Aorta (tissue), 5 donors: ENCODE results near the gene NFIX. TPM values are rescaled to one million over a fixed set of nuclear protein-coding genes. Genes with fewer than 3 reads are reported as not detected.

Experiments
- ATAC-seq: fragments of 200-7000 bp; cut with Tn5 transposase; one replicate; pipeline ENCODE4 v1.9.1; 2022; ENCODE audit warnings: moderate library complexity; ENCODE audit not compliant: low FRiP score
- DNase-seq, 2 donors: peaks; one replicate each; pipeline ENCODE4 v3.0.0-alpha.2; 2020
- H3K27ac ChIP-seq, 2 donors: one replicate each; pipeline ENCODE4 v1.5.1; 2013; ENCODE audit warnings: low read length in 2 of 2, mild to moderate bottlenecking in 2 of 2, moderate library complexity in 2 of 2, control low read depth in 1 of 2, inconsistent platforms in 1 of 2, low read depth in 1 of 2
- H3K27me3 ChIP-seq, 2 donors: one replicate each; pipeline ENCODE4 v1.6.1; 2013; ENCODE audit warnings: control low read depth in 1 of 2, low read length in 1 of 2, mild to moderate bottlenecking in 1 of 2, moderate library complexity in 1 of 2; ENCODE audit not compliant: insufficient read depth in 2 of 2, control insufficient read depth in 1 of 2
- H3K36me3 ChIP-seq, 2 donors: one replicate each; pipeline ENCODE4 v1.6.1; 2013; ENCODE audit warnings: control low read depth in 1 of 2, low read length in 1 of 2, mild to moderate bottlenecking in 1 of 2; ENCODE audit not compliant: insufficient read depth in 2 of 2, control insufficient read depth in 1 of 2
- H3K4me1 ChIP-seq, 2 donors: one replicate each; pipeline ENCODE4 v1.6.1; 2013; ENCODE audit warnings: low read length in 2 of 2, control low read depth in 1 of 2, mild to moderate bottlenecking in 1 of 2, moderate library complexity in 1 of 2; ENCODE audit not compliant: insufficient read depth in 2 of 2, control insufficient read depth in 1 of 2
- H3K4me3 ChIP-seq, 2 donors: one replicate each; pipeline ENCODE4 v1.5.1; 2013; ENCODE audit warnings: low read length in 2 of 2, control low read depth in 1 of 2, mild to moderate bottlenecking in 1 of 2
- H3K9me3 ChIP-seq: one replicate; pipeline ENCODE4 v1.6.1; 2013; ENCODE audit warnings: mild to moderate bottlenecking, low read length; ENCODE audit not compliant: control insufficient read depth
- WGBS, 2 donors: extraction: QIAGEN DNeasy Blood & Tissue Kit; methylation state at CpG; one replicate each; pipeline ENCODE4 v1.1.7; 2013; 5-methylcytosine and 5-hydroxymethylcytosine counted together
- intact Hi-C, 2 donors: fragments of 100-400 bp; cut with DNase I; formaldehyde crosslinking; loops; one replicate each; pipeline versions ENCODE4 v1.14.2 to v1.15.0; 2022
- polyA plus RNA-seq, 2 donors: library from polyadenylated mRNA; stranded (reverse); fragments of 200-250 nt; gene quantifications; one replicate each; pipeline ENCODE4 v1.2.3, GENCODE V29; 2013
- total RNA-seq, 2 donors: library from RNA; stranded (reverse); fragmentation: NEBNext Ultra II Directional; extraction: Animal tissue kit (Norgen Biotek cat#: 25700); gene quantifications; one replicate each; pipeline ENCODE4 v1.2.1, GENCODE V29; 2021
- donor health status: healthy with polysubstance abuse.
- donor health status: Bipolar disorder and iron deficiency.
- donor health status: DM: no; HTN: no; CAD: no.
- donor health status: DM: no; HTN: no; CAD: no.
- donor health status: DM: yes; HTN: yes; CAD: no.

NFIX gene
- total and polyA plus RNA-seq, 4 donors = 45.5 to 327 (median 117) TPM

GRCh38 chr19:13139633-13140311, 144.5 kb downstream of the NFIX start:
- Histone ChIP-seq H3K4me1 (no peaks in the 10 kb centered on the region), H3K27me3 (no peaks in the 10 kb centered on the region), H3K36me3 (peaks cover 0 to 5% of the 10 kb centered on the region in 2 donors), H3K27ac (no peak overlapping the region), H3K9me3 (no peaks in the 10 kb centered on the region), H3K4me3 (no peak overlapping the region)
- DNase-seq (no peak), ATAC-seq (no peak)
- WGBS, 2 donors = 72 to 73% methylated on average over 11 of the region's 11 CpGs
- intact Hi-C loops = loop anchor here in 1 of 2 donors (10.0 kb wide), 1 partner anchor 125 kb away; no protein-coding TSS in a partner anchor

- 57 to 65% methylated on average over 15 to 16 of the region's 16 CpGs for WGBS, 2 donors
- intact Hi-C loops = loop anchor here in 1 of 2 donors (10.0 kb wide), 1 partner anchor 118 kb away; no protein-coding TSS in a partner anchor
- ATAC-seq (no peak), DNase-seq (peak in 1 of 2 donors; percentile 73)
- no peaks in the 10 kb centered on the region for H3K4me1 ChIP-seq
- no peaks in the 10 kb centered on the region for H3K36me3 ChIP-seq
- no peak overlapping the region for H3K27ac ChIP-seq
- H3K4me3 ChIP-seq = no peak overlapping the region
- no peaks in the 10 kb centered on the region for H3K9me3 ChIP-seq
- no peaks in the 10 kb centered on the region for H3K27me3 ChIP-seq
Measured at GRCh38 chr19:13146763-13147563, 151.7 kb downstream of the NFIX start.

Other genes starting within 250 kb of the NFIX start
- not detected for gene BEST2, start 243.7 kb upstream of the NFIX start, total RNA-seq
- 1 to 10 TPM in 1 of 2 donors, not detected in 1; 2.5 TPM for gene BEST2, start 243.7 kb upstream of the NFIX start, polyA plus RNA-seq
- 10 to 100 TPM; 28.5 to 45.5 TPM for gene HOOK2, start 219.9 kb upstream of the NFIX start, total RNA-seq
- gene HOOK2, start 219.9 kb upstream of the NFIX start, polyA plus RNA-seq = 10 to 100 TPM; 14.4 to 92.5 TPM
- 100 to 1,000 TPM; 250 to 609 TPM for gene JUNB, start 204.0 kb upstream of the NFIX start, total RNA-seq
- 100 to 1,000 TPM in 1 of 2 donors, 10 to 100 TPM in 1; 97.0 to 623 TPM for gene JUNB, start 204.0 kb upstream of the NFIX start, polyA plus RNA-seq
- gene PRDX2, start 193.7 kb upstream of the NFIX start, total RNA-seq = 100 to 1,000 TPM in 1 of 2 donors, 10 to 100 TPM in 1; 90.5 to 118 TPM
- gene PRDX2, start 193.7 kb upstream of the NFIX start, polyA plus RNA-seq = 100 to 1,000 TPM; 151 to 202 TPM
- 1 to 10 TPM in 1 of 2 donors, not detected in 1; 1.2 TPM for gene THSD8, start 193.4 kb upstream of the NFIX start, total RNA-seq
- 1 to 10 TPM in 1 of 2 donors, not detected in 1; 2.5 TPM for gene THSD8, start 193.4 kb upstream of the NFIX start, polyA plus RNA-seq
- 1 to 10 TPM; 2.9 to 7.2 TPM for gene RNASEH2A, start 188.9 kb upstream of the NFIX start, total RNA-seq
- gene RNASEH2A, start 188.9 kb upstream of the NFIX start, polyA plus RNA-seq = 1 to 10 TPM; 1.6 to 3.3 TPM
- gene RTBDN, start 160.9 kb upstream of the NFIX start, total RNA-seq = not detected
- gene RTBDN, start 160.9 kb upstream of the NFIX start, polyA plus RNA-seq = 1 to 10 TPM in 1 of 2 donors, not detected in 1; 2.0 TPM
- under 1 TPM in 1 of 2 donors, not detected in 1; 0.54 TPM for gene MAST1, start 157.0 kb upstream of the NFIX start, total RNA-seq
- gene MAST1, start 157.0 kb upstream of the NFIX start, polyA plus RNA-seq = under 1 TPM in 1 of 2 donors, not detected in 1; 0.13 TPM
- gene DNASE2, start 114.0 kb upstream of the NFIX start, total RNA-seq = 10 to 100 TPM; 26.8 to 39.5 TPM
- 10 to 100 TPM; 27.4 to 49.9 TPM for gene DNASE2, start 114.0 kb upstream of the NFIX start, polyA plus RNA-seq
- under 1 TPM in 1 of 2 donors, not detected in 1; 0.39 TPM for gene KLF1, start 108.3 kb upstream of the NFIX start, total RNA-seq
- gene KLF1, start 108.3 kb upstream of the NFIX start, polyA plus RNA-seq = not detected
- 10 to 100 TPM; 15.1 to 16.4 TPM for gene GCDH, start 104.3 kb upstream of the NFIX start, total RNA-seq
- 10 to 100 TPM; 21.9 to 29.1 TPM for gene GCDH, start 104.3 kb upstream of the NFIX start, polyA plus RNA-seq
- under 1 TPM; 0.42 to 0.51 TPM for gene SYCE2, start 76.2 kb upstream of the NFIX start, total RNA-seq
- under 1 TPM in 1 of 2 donors, not detected in 1; 0.15 TPM for gene SYCE2, start 76.2 kb upstream of the NFIX start, polyA plus RNA-seq
- 10 to 100 TPM; 27.2 to 31.4 TPM for gene FARSA, start 61.8 kb upstream of the NFIX start, total RNA-seq
- 10 to 100 TPM; 19.7 to 23.2 TPM for gene FARSA, start 61.8 kb upstream of the NFIX start, polyA plus RNA-seq
- gene CALR, start 56.9 kb upstream of the NFIX start, total RNA-seq = 100 to 1,000 TPM; 649 to 778 TPM
- gene CALR, start 56.9 kb upstream of the NFIX start, polyA plus RNA-seq = 100 to 1,000 TPM; 232 to 296 TPM
- gene RAD23A, start 49.6 kb upstream of the NFIX start, total RNA-seq = 100 to 1,000 TPM in 1 of 2 donors, 10 to 100 TPM in 1; 80.7 to 106 TPM
- 100 to 1,000 TPM in 1 of 2 donors, 10 to 100 TPM in 1; 72.4 to 154 TPM for gene RAD23A, start 49.6 kb upstream of the NFIX start, polyA plus RNA-seq
- 10 to 100 TPM; 15.3 to 15.7 TPM for gene GADD45GIP1, start 38.3 kb upstream of the NFIX start, total RNA-seq
- 10 to 100 TPM; 30.9 to 40.6 TPM for gene GADD45GIP1, start 38.3 kb upstream of the NFIX start, polyA plus RNA-seq
- not detected for gene DAND5, start 25.9 kb upstream of the NFIX start, total RNA-seq
- gene DAND5, start 25.9 kb upstream of the NFIX start, polyA plus RNA-seq = under 1 TPM in 1 of 2 donors, not detected in 1; 0.13 TPM
- gene LYL1, start 107.4 kb downstream of the NFIX start, total RNA-seq = 10 to 100 TPM in 1 of 2 donors, 1 to 10 TPM in 1; 8.7 to 28.6 TPM
- gene LYL1, start 107.4 kb downstream of the NFIX start, polyA plus RNA-seq = 1 to 10 TPM; 7.3 to 9.3 TPM
- gene TRMT1, start 121.3 kb downstream of the NFIX start, total RNA-seq = 10 to 100 TPM; 23.9 to 26.5 TPM
- 10 to 100 TPM; 17.9 to 62.2 TPM for gene TRMT1, start 121.3 kb downstream of the NFIX start, polyA plus RNA-seq
- 10 to 100 TPM; 26.0 to 37.4 TPM for gene NACC1, start 122.8 kb downstream of the NFIX start, total RNA-seq
- gene NACC1, start 122.8 kb downstream of the NFIX start, polyA plus RNA-seq = 1 to 10 TPM; 5.0 to 7.8 TPM
- 10 to 100 TPM; 33.0 to 47.4 TPM for gene STX10, start 154.9 kb downstream of the NFIX start, total RNA-seq
- gene STX10, start 154.9 kb downstream of the NFIX start, polyA plus RNA-seq = 100 to 1,000 TPM in 1 of 2 donors, 10 to 100 TPM in 1; 70.5 to 105 TPM
- gene IER2, start 154.9 kb downstream of the NFIX start, total RNA-seq = 100 to 1,000 TPM; 143 to 239 TPM
- 100 to 1,000 TPM in 1 of 2 donors, 10 to 100 TPM in 1; 39.7 to 269 TPM for gene IER2, start 154.9 kb downstream of the NFIX start, polyA plus RNA-seq